ENCODE measurements around the gene CXorf65. TPM values are rescaled to one million over a fixed set of nuclear protein-coding genes. Genes with fewer than 3 reads are reported as not detected.

The CXorf65 gene
- total RNA-seq, 4 donors from 2014 or later: not detected

DNA sequence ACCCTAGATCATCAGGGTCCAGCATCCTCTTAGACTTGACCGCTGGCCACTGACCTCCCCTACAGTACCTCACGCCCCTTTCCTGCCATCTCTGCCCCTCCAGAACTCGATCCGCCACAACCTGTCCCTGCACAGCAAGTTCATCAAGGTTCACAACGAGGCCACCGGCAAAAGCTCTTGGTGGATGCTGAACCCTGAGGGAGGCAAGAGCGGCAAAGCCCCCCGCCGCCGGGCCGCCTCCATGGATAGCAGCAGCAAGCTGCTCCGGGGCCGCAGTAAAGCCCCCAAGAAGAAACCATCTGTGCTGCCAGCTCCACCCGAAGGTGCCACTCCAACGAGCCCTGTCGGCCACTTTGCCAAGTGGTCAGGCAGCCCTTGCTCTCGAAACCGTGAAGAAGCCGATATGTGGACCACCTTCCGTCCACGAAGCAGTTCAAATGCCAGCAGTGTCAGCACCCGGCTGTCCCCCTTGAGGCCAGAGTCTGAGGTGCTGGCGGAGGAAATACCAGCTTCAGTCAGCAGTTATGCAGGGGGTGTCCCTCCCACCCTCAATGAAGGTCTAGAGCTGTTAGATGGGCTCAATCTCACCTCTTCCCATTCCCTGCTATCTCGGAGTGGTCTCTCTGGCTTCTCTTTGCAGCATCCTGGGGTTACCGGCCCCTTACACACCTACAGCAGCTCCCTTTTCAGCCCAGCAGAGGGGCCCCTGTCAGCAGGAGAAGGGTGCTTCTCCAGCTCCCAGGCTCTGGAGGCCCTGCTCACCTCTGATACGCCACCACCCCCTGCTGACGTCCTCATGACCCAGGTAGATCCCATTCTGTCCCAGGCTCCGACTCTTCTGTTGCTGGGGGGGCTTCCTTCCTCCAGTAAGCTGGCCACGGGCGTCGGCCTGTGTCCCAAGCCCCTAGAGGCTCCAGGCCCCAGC is 5.7 kb downstream of the CXorf65 start:
- in situ Hi-C loops (cut with MboI; ENCODE audit: low pct_ligation_motif_present in 1 of 4, low pct_unique_long_range_greater_than_20kb in 1 of 4, low sequenced_read_pairs in 3 of 4): no loop called here
- no peaks in the 10 kb centered on the region for H3K9me3 ChIP-seq
- H3K4me1 ChIP-seq: peaks cover 11 to 23% (median 19%) of the 10 kb centered on the region in 4 donors
- DNase-seq: no peak
- WGBS, 2 donors (ENCODE audit: low coverage in 1 of 2): 80% methylated on average over 31 of the region's 31 CpGs; no CpG with 5 or more reads in 1 of the 2 donors
- H3K36me3 ChIP-seq: no peaks in the 10 kb centered on the region
- TF ChIP-seq, protein P1, sequence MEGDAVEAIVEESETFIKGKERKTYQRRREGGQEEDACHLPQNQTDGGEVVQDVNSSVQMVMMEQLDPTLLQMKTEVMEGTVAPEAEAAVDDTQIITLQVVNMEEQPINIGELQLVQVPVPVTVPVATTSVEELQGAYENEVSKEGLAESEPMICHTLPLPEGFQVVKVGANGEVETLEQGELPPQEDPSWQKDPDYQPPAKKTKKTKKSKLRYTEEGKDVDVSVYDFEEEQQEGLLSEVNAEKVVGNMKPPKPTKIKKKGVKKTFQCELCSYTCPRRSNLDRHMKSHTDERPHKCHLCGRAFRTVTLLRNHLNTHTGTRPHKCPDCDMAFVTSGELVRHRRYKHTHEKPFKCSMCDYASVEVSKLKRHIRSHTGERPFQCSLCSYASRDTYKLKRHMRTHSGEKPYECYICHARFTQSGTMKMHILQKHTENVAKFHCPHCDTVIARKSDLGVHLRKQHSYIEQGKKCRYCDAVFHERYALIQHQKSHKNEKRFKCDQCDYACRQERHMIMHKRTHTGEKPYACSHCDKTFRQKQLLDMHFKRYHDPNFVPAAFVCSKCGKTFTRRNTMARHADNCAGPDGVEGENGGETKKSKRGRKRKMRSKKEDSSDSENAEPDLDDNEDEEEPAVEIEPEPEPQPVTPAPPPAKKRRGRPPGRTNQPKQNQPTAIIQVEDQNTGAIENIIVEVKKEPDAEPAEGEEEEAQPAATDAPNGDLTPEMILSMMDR (IDR thresholded peaks at IDR 0.05): no peak
- TF ChIP-seq POLR2A (IDR thresholded peaks at IDR 0.05) (no peak), EP300 (IDR thresholded peaks at IDR 0.05; ENCODE audit: low read depth) (no peak)
- H3K27me3 ChIP-seq: no peaks in the 10 kb centered on the region
- H3K4me3 ChIP-seq: no peak overlapping the region
- no peak overlapping the region for H3K27ac ChIP-seq
- intact Hi-C loops (cut with DNase I; ENCODE audit: low total_unique reads): no loop called here

- intact Hi-C loops (cut with DNase I; ENCODE audit: low total_unique reads): no loop called here
These were observed 6.8 kb downstream of the CXorf65 start for GRCh38 chrX:71099736-71100135.

DNA sequence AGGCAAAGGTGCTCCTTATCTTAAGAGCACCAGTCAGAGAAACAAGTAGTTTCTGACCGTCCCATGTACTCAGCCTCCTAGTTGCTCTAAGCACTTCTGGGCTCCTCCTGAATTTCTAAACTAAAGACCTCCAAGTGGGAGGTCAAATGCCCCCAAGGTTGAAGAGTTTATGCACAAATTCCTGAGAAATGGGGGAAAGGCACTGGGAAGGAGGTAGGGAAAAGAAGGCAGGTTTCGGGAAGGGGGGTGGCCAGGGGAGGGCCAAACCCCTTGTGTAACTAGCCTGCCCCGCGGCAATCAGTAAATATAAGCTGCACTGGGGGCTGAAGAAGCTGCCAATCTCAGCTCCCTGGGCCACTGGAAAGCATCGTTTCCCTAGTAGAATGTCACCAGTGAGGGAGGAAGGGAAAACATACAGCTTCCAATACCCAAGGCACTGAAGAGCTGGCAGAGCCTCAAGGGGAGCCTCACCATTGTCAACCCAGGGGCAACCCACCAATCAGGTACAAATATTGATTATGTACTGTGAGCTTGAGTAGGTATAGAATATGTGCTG is 7.5 kb downstream of the CXorf65 start:
- intact Hi-C loops (cut with DNase I; ENCODE audit: low total_unique reads): no loop called here
- no peak overlapping the region for H3K4me3 ChIP-seq
- WGBS, 2 donors (ENCODE audit: low coverage in 1 of 2): 69% methylated on average over 5 of the region's 5 CpGs; no CpG with 5 or more reads in 1 of the 2 donors
- H3K4me1 ChIP-seq: peaks cover 14 to 27% (median 18%) of the 10 kb centered on the region in 4 donors
- H3K27me3 ChIP-seq: no peaks in the 10 kb centered on the region
- in situ Hi-C loops (cut with MboI; ENCODE audit: low pct_ligation_motif_present in 1 of 4, low pct_unique_long_range_greater_than_20kb in 1 of 4, low sequenced_read_pairs in 3 of 4): loop anchor here in 1 of 4 donors (25.0 kb wide), 1 partner anchor 88 kb away; no protein-coding TSS in a partner anchor
- no peaks in the 10 kb centered on the region for H3K36me3 ChIP-seq
- TF ChIP-seq, protein P1 (IDR thresholded peaks at IDR 0.05): no peak
- TF ChIP-seq POLR2AphosphoS5 (IDR thresholded peaks at IDR 0.05): no peak
- no peak for TF ChIP-seq EP300 (IDR thresholded peaks at IDR 0.05; ENCODE audit: low read depth)
- no peak for TF ChIP-seq POLR2A (IDR thresholded peaks at IDR 0.05)
- no peaks in the 10 kb centered on the region for H3K9me3 ChIP-seq
- H3K27ac ChIP-seq: no peak overlapping the region
- DNase-seq: no peak

More at GRCh38 chrX:71099736-71100135, 6.8 kb downstream of the CXorf65 start:
- peaks cover 15 to 29% (median 19%) of the 10 kb centered on the region in 4 donors for H3K4me1 ChIP-seq
- no peaks in the 10 kb centered on the region for H3K9me3 ChIP-seq
- TF ChIP-seq POLR2A (IDR thresholded peaks at IDR 0.05) (no peak), POLR2AphosphoS5 (IDR thresholded peaks at IDR 0.05) (no peak), EP300 (IDR thresholded peaks at IDR 0.05; ENCODE audit: low read depth) (no peak)
- TF ChIP-seq, protein P1 (IDR thresholded peaks at IDR 0.05): no peak
- H3K4me3 ChIP-seq: no peak overlapping the region
- WGBS, 2 donors (ENCODE audit: low coverage in 1 of 2): 66% methylated on average over 4 of the region's 4 CpGs; no CpG with 5 or more reads in 1 of the 2 donors
- H3K36me3 ChIP-seq: no peaks in the 10 kb centered on the region
- no peak overlapping the region for H3K27ac ChIP-seq
- H3K27me3 ChIP-seq: no peaks in the 10 kb centered on the region
- in situ Hi-C loops (cut with MboI; ENCODE audit: low pct_ligation_motif_present in 1 of 4, low pct_unique_long_range_greater_than_20kb in 1 of 4, low sequenced_read_pairs in 3 of 4): loop anchor here in 1 of 4 donors (25.0 kb wide), 1 partner anchor 88 kb away; no protein-coding TSS in a partner anchor
- no peak for DNase-seq

- no peak for TF ChIP-seq EP300 (IDR thresholded peaks at IDR 0.05; ENCODE audit: low read depth)
- no peak for TF ChIP-seq POLR2AphosphoS5 (IDR thresholded peaks at IDR 0.05)
- TF ChIP-seq, protein P1 (IDR thresholded peaks at IDR 0.05): peak; percentile 34 to 50 (median 41)
- no peak for TF ChIP-seq POLR2A (IDR thresholded peaks at IDR 0.05)
- 13% methylated on average over 2 of the region's 2 CpGs; no CpG with 5 or more reads in 1 of the 2 donors for WGBS, 2 donors (ENCODE audit: low coverage in 1 of 2)
These were observed 8.2 kb downstream of the CXorf65 start for GRCh38 chrX:71098302-71098701.

More at GRCh38 chrX:71098302-71098701, 8.2 kb downstream of the CXorf65 start:
- no peaks in the 10 kb centered on the region for H3K27me3 ChIP-seq
- DNase-seq: peak; percentile 72
- no peak overlapping the region for H3K27ac ChIP-seq
- H3K9me3 ChIP-seq: no peaks in the 10 kb centered on the region
- H3K4me3 ChIP-seq: no peak overlapping the region
- in situ Hi-C loops (cut with MboI; ENCODE audit: low pct_ligation_motif_present in 1 of 4, low pct_unique_long_range_greater_than_20kb in 1 of 4, low sequenced_read_pairs in 3 of 4) (loop anchor here in 1 of 4 donors (25.0 kb wide), 1 partner anchor 89 kb away; no protein-coding TSS in a partner anchor), intact Hi-C loops (cut with DNase I; ENCODE audit: low total_unique reads) (no loop called here)
- H3K36me3 ChIP-seq: no peaks in the 10 kb centered on the region
- peaks cover 7 to 23% (median 12%) of the 10 kb centered on the region in 4 donors for H3K4me1 ChIP-seq
